ENCODE results near the gene MUCL3. TPM values are rescaled to one million over a fixed set of nuclear protein-coding genes. Genes with fewer than 3 reads are reported as not detected.

Gene MUCL3
- total RNA-seq, 1 donor from 2014 or later, result not detected

- Histone ChIP-seq H3K4me1 (ENCODE audit: insufficient read depth, low read length) (peaks cover 20% of the 10 kb centered on the region), H3K9me3 (ENCODE audit: insufficient read depth, low read depth, low read length) (no peaks in the 10 kb centered on the region), H3K27ac (ENCODE audit: low read depth, low read length) (no peak overlapping the region), H2AFZ (ENCODE audit: low read depth, low read length) (no peak overlapping the region), H4K20me1 (ENCODE audit: insufficient read depth, low read length) (no peaks in the 10 kb centered on the region), H3K4me3 (ENCODE audit: insufficient read depth, low read depth, low read length) (no peak overlapping the region), H3K4me2 (ENCODE audit: low read length) (peak overlapping the region; percentile 92), H3K9ac (ENCODE audit: low read length) (no peak overlapping the region), H3K36me3 (ENCODE audit: insufficient read depth, low read length) (peaks cover 19% of the 10 kb centered on the region), H3K27me3 (ENCODE audit: insufficient read depth, low read length) (no peaks in the 10 kb centered on the region), H3K79me2 (ENCODE audit: insufficient read depth, low read length) (peaks cover 21% of the 10 kb centered on the region)
- Mint-ChIP-seq H3K9me3 (ENCODE audit: unreplicated experiment) (no peaks in the 10 kb centered on the region), H3K4me3 (ENCODE audit: unreplicated experiment) (peak overlapping the region; percentile 54), H3K27ac (ENCODE audit: unreplicated experiment) (no peak overlapping the region), H3K36me3 (ENCODE audit: low read depth, unreplicated experiment) (peaks cover 20% of the 10 kb centered on the region), H3K4me1 (ENCODE audit: low read depth, unreplicated experiment) (peaks cover 14% of the 10 kb centered on the region), H3K27me3 (ENCODE audit: low read depth, unreplicated experiment) (no peaks in the 10 kb centered on the region)
- no peak for FAIRE-seq
- TF ChIP-seq, protein P1, sequence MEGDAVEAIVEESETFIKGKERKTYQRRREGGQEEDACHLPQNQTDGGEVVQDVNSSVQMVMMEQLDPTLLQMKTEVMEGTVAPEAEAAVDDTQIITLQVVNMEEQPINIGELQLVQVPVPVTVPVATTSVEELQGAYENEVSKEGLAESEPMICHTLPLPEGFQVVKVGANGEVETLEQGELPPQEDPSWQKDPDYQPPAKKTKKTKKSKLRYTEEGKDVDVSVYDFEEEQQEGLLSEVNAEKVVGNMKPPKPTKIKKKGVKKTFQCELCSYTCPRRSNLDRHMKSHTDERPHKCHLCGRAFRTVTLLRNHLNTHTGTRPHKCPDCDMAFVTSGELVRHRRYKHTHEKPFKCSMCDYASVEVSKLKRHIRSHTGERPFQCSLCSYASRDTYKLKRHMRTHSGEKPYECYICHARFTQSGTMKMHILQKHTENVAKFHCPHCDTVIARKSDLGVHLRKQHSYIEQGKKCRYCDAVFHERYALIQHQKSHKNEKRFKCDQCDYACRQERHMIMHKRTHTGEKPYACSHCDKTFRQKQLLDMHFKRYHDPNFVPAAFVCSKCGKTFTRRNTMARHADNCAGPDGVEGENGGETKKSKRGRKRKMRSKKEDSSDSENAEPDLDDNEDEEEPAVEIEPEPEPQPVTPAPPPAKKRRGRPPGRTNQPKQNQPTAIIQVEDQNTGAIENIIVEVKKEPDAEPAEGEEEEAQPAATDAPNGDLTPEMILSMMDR (IDR thresholded peaks at IDR 0.05; ENCODE audit: insufficient read depth, low read depth, low read length), result no peak
- TF ChIP-seq EZH2 (IDR thresholded peaks at IDR 0.05; ENCODE audit: insufficient read depth, low read length), result no peak
- no peak for DNase-seq (ENCODE audit: low read depth)
Measured at GRCh38 chr6:30912746-30913520, 27.8 kb upstream of the MUCL3 start.

DNA sequence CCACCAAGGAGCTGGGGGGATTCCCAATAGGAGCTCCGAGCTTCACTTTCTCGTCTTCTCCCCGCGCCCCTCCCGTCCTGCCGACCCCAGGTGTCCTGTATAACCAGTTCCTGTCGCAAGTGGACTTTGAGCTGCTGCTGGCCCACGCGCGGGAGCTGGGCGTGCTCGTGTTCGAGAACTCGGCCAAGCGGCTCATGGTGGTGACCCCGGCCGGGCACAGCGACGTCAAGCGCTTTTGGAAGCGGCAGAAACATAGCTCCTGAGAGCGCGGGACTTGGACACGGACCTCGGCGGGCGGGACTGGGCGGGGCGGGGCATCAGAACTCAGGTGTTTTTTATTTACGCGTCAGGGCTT lies 27.1 kb upstream of the MUCL3 start:
- peak overlapping the region; percentile 53 for H3K4me3 ChIP-seq (ENCODE audit: insufficient read depth, low read depth, low read length)
- no peak for FAIRE-seq
- H3K27ac ChIP-seq (ENCODE audit: low read depth, low read length), result peak overlapping the region; percentile 26
- H3K4me3 Mint-ChIP-seq (ENCODE audit: unreplicated experiment), result peak overlapping the region; percentile 54
- no peak for DNase-seq (ENCODE audit: low read depth)
- H3K27me3 Mint-ChIP-seq (ENCODE audit: low read depth, unreplicated experiment), result no peaks in the 10 kb centered on the region
- no peaks in the 10 kb centered on the region for H3K9me3 ChIP-seq (ENCODE audit: insufficient read depth, low read depth, low read length)
- no peaks in the 10 kb centered on the region for H4K20me1 ChIP-seq (ENCODE audit: insufficient read depth, low read length)
- no peaks in the 10 kb centered on the region for H3K9me3 Mint-ChIP-seq (ENCODE audit: unreplicated experiment)
- peak overlapping the region; percentile 92 for H3K4me2 ChIP-seq (ENCODE audit: low read length)
- H3K9ac ChIP-seq (ENCODE audit: low read length), result peak overlapping the region; percentile 86
- no peak for TF ChIP-seq EZH2 (IDR thresholded peaks at IDR 0.05; ENCODE audit: insufficient read depth, low read length)
- TF ChIP-seq, protein P1 (IDR thresholded peaks at IDR 0.05; ENCODE audit: insufficient read depth, low read depth, low read length), result no peak
- peaks cover 20% of the 10 kb centered on the region for H3K36me3 Mint-ChIP-seq (ENCODE audit: low read depth, unreplicated experiment)
- H3K27me3 ChIP-seq (ENCODE audit: insufficient read depth, low read length), result no peaks in the 10 kb centered on the region
- peaks cover 18% of the 10 kb centered on the region for H3K4me1 ChIP-seq (ENCODE audit: insufficient read depth, low read length)
- H3K36me3 ChIP-seq (ENCODE audit: insufficient read depth, low read length), result peaks cover 19% of the 10 kb centered on the region
- no peak overlapping the region for H3K27ac Mint-ChIP-seq (ENCODE audit: unreplicated experiment)
- peaks cover 13% of the 10 kb centered on the region for H3K79me2 ChIP-seq (ENCODE audit: insufficient read depth, low read length)
- peaks cover 10% of the 10 kb centered on the region for H3K4me1 Mint-ChIP-seq (ENCODE audit: low read depth, unreplicated experiment)
- peak overlapping the region; percentile 70 for H2AFZ ChIP-seq (ENCODE audit: low read depth, low read length)

Data from astrocyte (in vitro differentiated cells and primary cell).